GM18868 (cell line): Measurements from ENCODE around the gene THUMPD2.
"Not testable (repeated sequence)": the region's sequence is repeated elsewhere in the genome, so short reads cannot be mapped to it uniquely, and the experiment has no call there.

Source experiments
- ATAC-seq: cut with Tn5 transposase; IDR thresholded peaks from one replicate; pipeline ENCODE4 v1.9.1; 2021; ENCODE audit warnings: mild to moderate bottlenecking, moderate library complexity; ENCODE audit not compliant: unreplicated experiment

The THUMPD2 gene

DNA sequence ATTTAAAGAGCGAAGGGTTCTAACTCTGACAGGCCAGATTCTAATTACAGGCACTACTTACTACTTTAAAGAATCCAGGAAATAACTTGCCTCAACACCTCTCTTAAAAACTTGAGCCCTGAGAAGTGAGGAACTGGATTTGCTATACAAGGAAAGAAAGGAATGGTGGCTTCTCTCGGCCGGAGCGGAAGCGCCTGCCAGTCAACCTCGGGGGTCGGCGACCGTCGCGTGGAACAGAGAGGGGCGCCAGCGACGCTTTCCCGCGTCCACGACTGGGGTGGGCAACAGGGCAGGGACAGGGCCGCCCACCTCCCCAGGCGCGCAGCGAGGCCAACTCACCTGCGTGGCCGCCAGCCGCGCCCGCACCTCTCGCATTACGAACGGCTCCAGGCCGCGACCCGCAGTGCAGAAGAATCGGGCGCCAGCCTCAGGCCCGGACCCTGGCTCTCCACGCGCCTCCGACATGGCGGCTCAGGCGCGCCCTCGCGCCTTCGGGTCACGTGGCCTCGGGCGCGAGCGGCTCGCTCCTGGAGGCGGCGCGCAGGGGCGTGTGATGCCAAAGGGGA, at the start of gene THUMPD2:
THUMPD2 (minus strand) TSS at position 484 of the 566 bp plus-strand sequence; CDS start at position 465, 19 bp downstream.
- ATAC-seq: peak; percentile 75

DNA sequence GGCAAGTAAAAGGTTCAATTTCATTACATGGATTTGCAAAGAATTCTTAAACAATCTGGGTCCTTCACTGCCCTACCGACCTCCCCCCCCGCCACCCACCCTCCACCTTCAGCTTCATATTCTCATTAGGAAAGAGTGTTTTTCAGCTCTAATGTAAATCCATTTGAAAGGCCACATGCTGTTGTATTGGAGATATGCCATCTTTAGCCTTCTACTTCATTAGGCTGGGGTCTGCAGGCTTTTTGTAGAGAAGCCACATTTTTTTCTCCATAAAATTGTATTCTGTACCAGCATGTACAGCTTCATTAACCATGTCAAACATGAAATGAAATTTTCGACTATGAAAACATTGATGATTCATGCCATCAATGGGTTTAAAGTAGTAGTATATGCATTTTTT, 42.8 kb upstream of the THUMPD2 start:
- no peak for ATAC-seq

DNA sequence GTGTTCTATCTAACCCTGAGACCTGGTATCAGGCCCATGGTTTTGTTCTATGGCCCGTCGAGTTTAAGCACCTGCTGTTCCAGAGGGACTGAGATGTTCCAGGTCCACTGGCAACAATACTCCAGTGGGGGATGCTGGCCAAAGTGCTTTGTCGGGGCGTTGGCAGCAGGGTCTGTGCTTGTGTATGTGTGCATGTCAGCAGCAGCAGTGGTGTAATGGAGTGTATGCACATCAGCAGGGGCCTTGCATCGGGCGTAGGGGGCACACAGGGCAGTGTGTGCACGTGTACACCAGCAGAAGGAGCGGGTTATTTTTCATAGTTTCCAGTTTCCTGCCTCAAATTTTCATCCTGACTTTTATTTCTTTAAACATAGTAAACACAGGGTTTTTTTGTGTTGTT, 37.8 kb upstream of the THUMPD2 start:
- no peak for ATAC-seq

DNA sequence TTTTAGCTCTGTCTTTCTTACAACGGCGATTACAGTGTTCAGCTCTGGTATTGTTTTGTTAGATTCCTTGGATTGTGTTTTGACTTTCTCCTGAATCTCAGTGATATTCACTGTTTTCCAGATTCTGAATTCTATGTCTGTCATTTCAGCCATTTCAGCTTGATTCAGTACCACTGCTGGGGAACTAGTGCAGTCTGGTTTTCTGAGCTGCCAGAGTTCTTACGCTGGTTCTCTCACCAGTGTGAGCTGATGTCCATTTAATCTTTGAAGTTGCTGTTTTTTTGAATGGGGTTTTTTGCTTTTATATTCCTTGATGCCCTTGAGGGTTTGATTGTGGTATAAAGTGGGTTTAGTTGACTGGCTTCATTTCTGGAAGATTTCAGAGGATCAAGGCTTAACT, 37.4 kb upstream of the THUMPD2 start:
- no peak for ATAC-seq

GRCh38 chr2:39805936-39806608, 27.0 kb upstream of the THUMPD2 start:
- ATAC-seq: no peak

DNA sequence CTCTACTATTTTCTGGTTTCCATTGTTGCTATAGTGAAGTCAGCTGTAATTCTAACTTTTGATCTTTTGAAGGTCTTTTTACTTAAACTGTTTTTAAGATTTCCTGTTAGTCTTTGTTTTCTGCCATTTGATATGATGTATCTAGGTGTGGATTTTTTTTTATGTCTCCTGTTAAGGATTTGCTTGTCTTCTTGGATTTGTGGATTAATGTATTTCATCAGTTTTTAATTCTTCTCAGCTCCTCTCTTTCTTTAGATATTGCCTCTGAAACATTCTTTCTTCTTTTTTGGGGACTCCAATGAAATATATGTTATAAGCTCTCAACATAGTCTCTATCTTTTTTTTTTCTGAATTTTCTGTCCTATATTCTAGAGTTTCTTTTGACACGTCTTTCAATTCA, 24.8 kb upstream of the THUMPD2 start:
- ATAC-seq: no peak

DNA sequence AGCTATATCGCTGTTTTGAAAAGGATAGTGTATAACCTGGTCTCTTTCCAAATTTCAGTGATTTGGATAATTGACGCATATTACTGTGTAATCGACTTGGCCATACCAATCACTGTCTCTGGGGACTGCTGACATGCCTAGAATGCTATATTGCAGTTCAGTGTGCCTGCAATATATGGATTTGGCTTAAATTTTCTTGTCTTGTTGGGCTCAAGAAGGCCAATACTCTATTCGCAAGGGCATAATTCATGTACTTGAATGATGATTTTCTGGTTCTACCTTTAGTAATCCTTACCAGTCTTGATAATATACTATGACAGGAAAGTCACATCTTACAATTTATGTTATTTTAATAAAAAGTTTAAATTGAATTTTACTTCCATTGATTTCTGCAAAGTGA, 21.7 kb upstream of the THUMPD2 start:
- ATAC-seq: no peak

DNA sequence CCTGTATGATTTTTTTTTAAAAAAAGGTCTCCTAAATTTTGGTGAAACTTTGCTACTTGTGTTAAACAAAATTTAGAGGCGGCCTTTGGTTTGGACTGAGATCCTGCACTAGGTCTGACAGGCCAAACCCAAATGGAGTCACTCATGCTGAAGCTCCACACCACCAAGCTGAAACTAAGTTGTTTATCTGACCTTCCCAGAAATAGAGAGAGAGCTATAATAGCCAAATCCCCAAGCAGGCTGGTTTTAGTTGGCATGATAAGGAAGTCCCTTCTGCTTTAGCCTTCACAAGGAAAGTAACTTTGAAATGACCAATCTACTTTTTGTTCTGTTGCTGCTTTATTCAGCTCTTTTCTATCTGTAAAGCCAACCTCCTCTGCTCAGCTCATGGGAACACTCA, 17.1 kb upstream of the THUMPD2 start:
- no peak for ATAC-seq

DNA sequence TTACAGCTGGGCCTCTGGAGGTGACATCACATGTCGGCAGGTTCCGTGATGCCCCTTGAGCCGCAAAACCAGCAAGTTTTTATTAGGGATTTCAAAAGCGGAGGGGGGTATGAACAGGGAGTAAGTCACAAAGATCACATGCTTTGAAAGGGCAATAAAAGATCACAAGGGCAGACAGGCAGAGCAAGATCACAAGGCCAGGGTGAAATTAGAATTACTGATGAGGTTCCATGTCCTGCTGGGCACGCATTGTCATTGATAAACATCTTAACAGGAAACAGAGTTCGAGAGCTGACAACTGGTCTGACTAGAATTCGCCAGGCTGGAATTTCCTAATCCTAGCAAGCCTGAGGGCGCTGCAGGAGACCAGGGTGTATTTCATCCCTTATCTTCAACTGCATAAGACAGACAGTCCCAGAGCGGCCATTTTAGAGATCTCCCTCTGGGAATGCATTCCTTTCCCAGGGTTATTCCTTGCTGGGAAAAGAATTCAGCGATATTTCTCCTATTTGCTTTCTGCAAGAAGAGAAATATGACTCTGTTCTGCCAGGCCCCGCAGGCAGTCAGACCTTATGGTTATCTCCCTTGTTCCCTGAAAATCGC, 11.3 kb upstream of the THUMPD2 start:
- not testable (repeated sequence) for ATAC-seq

DNA sequence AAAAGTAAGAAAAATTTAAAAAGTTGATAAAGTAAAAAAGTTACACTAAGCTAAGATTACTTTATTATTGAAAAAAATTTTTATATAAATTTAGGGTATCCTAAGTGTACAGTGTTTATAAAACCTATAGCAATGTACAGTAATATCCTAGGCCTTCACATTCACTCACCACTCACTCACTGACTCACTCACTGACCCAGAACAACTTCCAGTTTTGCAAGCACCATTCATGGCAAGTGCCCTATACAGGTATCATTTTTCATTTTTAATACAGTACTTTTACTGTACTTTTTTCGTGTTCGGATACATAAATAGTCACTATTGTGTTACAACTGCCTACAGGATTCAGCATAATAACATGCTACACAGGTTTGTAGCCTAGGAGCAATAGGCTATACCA, 8.9 kb upstream of the THUMPD2 start:
- no peak for ATAC-seq

DNA sequence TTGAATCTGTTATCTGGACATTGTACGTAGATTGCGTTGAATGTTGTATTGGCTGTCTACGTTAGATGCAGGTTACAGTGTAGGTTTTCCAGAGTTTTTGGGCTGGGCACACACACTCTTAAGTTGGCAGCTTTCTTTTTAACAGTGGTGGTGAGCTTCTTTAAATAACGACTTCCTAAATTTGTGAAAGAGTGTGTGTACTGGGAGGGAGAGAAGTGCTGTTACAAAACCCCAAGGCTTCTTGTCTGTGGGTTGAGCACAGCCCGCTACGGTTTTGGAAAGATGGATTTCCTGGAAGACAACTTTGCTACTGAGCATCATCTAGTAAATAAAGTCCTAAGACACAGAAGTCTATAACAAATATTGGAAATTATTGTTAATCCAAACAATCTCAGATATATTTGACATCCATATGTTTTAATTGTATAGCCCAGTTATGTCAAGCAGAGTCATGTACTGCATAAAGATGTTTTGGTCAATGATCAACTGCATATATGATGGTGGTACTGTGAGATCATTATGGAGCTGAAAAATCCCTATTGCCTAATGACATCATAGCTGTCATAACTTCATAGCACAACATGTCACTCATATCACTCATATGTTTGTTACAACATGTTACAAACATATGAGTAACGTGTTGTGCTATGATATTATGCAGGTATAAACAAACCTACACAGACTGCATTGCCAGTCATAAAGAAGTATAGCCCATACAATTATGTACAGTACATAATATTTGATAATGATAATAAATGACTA, 7.9 kb upstream of the THUMPD2 start:
- no peak for ATAC-seq

DNA sequence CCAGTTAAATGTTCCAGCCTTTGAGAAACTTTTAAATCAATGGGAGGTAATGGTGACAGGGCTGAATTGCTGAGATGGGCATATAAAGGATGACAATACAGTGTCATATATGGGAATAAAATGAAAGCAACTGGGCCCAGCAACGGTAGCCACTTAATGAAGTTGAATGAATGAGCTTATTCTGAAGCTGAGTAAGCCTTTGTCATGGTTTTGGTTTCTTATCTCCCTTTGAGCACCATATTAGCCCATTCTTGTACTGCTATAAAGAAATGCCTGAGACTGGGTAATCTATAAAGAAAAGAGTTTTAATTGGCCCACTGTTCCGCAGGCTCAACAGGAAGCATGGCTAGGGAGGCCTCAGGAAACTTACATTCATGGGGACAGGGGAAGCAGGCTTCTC, 3.5 kb upstream of the THUMPD2 start:
- ATAC-seq: no peak

GRCh38 chr2:39781697-39782096, 2.6 kb upstream of the THUMPD2 start:
- no peak for ATAC-seq

GRCh38 chr2:39780825-39781600, 2.0 kb upstream of the THUMPD2 start:
- no peak for ATAC-seq

- no peak for ATAC-seq
Measured at GRCh38 chr2:39779927-39780326, 869 bp upstream of the THUMPD2 start.

DNA sequence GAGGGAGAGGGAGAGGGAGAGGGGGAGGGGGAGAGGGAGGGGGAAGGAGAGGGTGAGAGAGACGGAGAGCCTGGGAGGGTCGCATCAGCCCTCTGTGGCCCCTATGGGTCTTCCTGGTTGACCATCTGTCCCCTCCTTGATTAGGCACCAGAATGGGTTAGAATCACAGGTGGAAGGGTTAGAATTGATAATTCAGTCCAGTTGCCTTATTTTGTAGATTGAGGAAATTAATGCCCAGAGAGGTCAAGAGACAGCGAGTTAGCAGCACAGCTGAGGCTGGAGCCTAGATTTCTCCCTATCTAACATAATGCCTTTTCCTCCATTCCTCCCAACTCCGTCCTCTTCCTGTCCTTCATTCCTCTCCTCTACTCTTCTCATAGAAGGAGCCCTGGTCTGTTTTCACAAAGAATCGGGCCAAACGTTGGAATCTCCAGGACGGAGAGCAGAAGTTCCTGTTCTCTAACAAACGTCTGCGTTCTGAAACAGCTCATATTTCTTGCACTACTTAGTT, 338 bp upstream of the THUMPD2 start:
- no peak for ATAC-seq

DNA sequence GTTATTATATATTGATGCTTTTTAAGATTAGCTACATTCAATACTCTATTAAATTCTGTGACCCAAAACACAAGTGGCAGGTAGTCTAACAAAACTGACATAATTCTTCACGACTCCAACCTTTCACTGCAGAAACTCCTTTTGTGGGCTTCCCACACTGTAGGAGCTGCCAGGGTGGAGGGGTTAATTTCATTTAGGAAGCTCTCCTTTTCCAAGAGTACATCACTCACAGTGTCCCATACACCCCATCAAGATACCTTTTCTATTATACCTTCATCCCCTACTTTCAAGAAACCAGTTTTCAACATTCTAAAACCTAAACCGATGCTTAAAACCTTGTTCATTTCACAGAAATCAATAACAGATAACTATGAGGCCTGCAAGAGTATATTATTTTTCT, 825 bp downstream of the THUMPD2 start:
- no peak for ATAC-seq

DNA sequence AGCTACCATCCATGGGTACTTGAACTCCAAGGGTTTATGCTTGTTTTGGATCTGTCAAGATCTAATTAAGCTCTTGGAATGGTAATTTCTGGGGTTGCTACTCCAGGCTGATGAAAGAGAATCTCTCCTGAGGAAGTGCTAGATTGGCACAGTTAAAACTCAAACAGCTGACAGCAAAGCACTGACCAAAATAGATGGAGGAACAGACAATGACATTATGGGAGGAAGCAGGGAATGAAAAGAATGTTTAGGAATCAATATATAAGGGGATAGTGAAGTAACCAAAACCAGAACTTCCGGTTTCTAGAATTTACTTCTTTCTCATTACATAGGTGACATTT, 6.3 kb downstream of the THUMPD2 start:
- ATAC-seq: no peak

DNA sequence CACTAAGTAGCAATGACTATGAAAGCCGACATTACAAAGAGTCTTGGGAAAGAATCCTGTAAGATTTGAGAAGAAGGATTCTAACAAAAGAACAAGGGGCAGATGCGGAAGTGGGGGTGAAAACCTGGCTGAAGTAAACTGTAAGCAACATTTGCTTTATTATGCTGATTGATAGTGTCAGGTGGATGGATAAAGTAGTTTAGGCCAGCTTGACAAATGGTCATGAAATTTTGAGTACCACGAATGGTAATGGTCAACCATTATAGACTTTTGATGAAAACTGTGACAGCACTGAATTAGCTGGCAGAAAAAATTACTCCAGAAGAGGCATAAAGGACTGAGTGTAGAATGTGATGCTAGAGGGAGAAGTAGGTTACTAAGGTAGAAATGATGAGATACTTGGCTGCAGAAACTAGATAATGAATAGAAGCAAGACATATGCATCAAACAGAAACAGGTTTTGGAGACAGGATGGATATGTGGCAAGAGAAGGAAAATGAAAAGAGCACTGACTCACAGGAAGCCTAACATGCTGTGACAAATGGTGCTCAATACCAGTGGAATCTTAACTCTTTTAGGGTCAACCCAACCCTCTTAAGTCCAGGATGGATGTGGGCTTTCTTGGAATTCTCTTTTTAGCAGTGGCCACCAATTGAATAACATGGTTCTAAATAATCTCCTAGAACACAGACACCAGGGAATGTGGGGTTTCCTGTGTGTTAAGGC, 6.8 kb downstream of the THUMPD2 start:
- ATAC-seq: no peak

DNA sequence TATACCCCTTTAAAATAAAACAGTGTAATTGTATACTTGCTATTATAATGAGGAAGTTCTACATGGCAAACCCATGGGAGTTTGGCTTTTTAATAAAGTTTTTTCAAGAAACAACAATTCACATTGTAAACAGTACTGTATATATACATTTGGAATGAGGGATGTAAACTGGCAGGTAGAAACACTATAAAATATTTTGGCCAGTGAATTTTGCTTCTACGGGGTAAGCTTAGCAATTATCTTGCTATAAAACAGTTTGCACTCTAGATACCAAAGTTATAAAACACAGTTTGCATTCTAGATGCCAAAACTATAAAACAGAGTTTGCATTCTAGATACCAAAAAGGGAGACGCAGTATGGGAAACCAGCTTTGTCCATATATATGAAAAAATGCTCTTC, 16.6 kb downstream of the THUMPD2 start:
- ATAC-seq: no peak
